Upper lobe of left lung (tissue), 4 donors: ENCODE results near the gene PTPRC.

Experiments used
- CTCF ChIP-seq, 6 experiments: fragments of 450-650 bp in 4 of 6; fragments of 200-600 bp in 2 of 6; sonication (generic) in 2 of 6; IDR thresholded peaks; one replicate each; pipeline ENCODE4 v1.5.1; 2016 to 2019; ENCODE audit warnings: antibody characterized with exemption in 6 of 6
- EP300 ChIP-seq, 4 donors: sonication (generic); formaldehyde crosslinking; IDR thresholded peaks; one replicate each; pipeline ENCODE4 v1.5.1; 2017; ENCODE audit warnings: antibody characterized with exemption in 4 of 4, control low read depth in 2 of 4
- POLR2A ChIP-seq, 4 donors: fragments of 450-650 bp; IDR thresholded peaks; one replicate each; pipeline ENCODE4 v1.5.1; 2016 to 2017; ENCODE audit warnings: antibody characterized with exemption in 4 of 4, mild to moderate bottlenecking in 2 of 4
- POLR2AphosphoS5 ChIP-seq, 2 donors: sonication (generic); formaldehyde crosslinking; IDR thresholded peaks; one replicate each; pipeline ENCODE4 v1.5.1; 2017; ENCODE audit warnings: antibody characterized with exemption in 2 of 2

- TF ChIP-seq POLR2A (IDR thresholded peaks at IDR 0.05) (no peak), CTCF (IDR thresholded peaks at IDR 0.05) (no peak), POLR2AphosphoS5 (IDR thresholded peaks at IDR 0.05) (no peak), EP300 (IDR thresholded peaks at IDR 0.05) (no peak)
Measured at GRCh38 chr1:198751741-198752140, 112.9 kb downstream of the PTPRC start.
